ENCODE results near the gene PLEKHA3.

PLEKHA3 gene

DNA sequence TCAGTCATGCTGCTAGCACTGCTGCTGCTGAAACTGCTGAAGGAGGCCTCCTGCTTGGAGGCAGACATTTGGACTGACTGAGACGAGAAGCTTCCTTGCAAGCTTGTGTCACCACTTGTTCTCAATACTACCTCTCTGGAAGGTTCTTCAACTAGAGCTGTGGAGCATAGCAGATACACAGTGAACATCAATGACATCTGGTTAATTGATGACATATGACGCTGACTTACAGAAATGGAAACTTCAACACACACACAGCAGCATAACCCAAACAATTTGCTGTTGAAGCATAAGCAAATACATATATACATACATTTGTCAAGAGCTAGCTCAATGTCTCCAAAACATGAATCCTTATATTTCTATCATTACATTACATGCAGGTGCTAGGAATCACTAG is 47.3 kb downstream of the PLEKHA3 start:
- Histone ChIP-seq H3K4me2 (ENCODE audit: low read depth, low read length, poor library complexity, severe bottlenecking) (no peak overlapping the region), H3K9ac (ENCODE audit: low read depth, low read length, poor library complexity, severe bottlenecking) (no peak overlapping the region), H3F3A (ENCODE audit: low read depth) (no peaks in the 10 kb centered on the region), H3K79me2 (ENCODE audit: insufficient read depth, low read length) (no peaks in the 10 kb centered on the region), H3K4me3 (ENCODE audit: low read length, poor library complexity, severe bottlenecking) (no peak overlapping the region), H3K36me3 (ENCODE audit: insufficient read depth, low read length) (peaks cover 1% of the 10 kb centered on the region; the same call in 1 of the 2 replicates), H3K27me3 (ENCODE audit: insufficient read depth, low read length, poor library complexity, severe bottlenecking) (no peaks in the 10 kb centered on the region), H3K4me1 (ENCODE audit: insufficient read depth, low read length, poor library complexity, severe bottlenecking) (no peaks in the 10 kb centered on the region), H4K20me1 (ENCODE audit: insufficient read depth, low read length, poor library complexity, severe bottlenecking) (no peaks in the 10 kb centered on the region), H2AFZ (ENCODE audit: low read length) (no peak overlapping the region), H3K9me3 (ENCODE audit: insufficient read depth, low read depth, low read length) (no peaks in the 10 kb centered on the region), H3K9me2 (replicated peaks; ENCODE audit: low read depth, low read length) (no peaks in the 10 kb centered on the region)
- no peak for TF ChIP-seq EZH2phosphoT487 (IDR thresholded peaks at IDR 0.05; ENCODE audit: borderline replicate concordance)
- TF ChIP-seq, protein P1, sequence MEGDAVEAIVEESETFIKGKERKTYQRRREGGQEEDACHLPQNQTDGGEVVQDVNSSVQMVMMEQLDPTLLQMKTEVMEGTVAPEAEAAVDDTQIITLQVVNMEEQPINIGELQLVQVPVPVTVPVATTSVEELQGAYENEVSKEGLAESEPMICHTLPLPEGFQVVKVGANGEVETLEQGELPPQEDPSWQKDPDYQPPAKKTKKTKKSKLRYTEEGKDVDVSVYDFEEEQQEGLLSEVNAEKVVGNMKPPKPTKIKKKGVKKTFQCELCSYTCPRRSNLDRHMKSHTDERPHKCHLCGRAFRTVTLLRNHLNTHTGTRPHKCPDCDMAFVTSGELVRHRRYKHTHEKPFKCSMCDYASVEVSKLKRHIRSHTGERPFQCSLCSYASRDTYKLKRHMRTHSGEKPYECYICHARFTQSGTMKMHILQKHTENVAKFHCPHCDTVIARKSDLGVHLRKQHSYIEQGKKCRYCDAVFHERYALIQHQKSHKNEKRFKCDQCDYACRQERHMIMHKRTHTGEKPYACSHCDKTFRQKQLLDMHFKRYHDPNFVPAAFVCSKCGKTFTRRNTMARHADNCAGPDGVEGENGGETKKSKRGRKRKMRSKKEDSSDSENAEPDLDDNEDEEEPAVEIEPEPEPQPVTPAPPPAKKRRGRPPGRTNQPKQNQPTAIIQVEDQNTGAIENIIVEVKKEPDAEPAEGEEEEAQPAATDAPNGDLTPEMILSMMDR (conservative IDR thresholded peaks at IDR 0.05; ENCODE audit: low read length): no peak

DNA sequence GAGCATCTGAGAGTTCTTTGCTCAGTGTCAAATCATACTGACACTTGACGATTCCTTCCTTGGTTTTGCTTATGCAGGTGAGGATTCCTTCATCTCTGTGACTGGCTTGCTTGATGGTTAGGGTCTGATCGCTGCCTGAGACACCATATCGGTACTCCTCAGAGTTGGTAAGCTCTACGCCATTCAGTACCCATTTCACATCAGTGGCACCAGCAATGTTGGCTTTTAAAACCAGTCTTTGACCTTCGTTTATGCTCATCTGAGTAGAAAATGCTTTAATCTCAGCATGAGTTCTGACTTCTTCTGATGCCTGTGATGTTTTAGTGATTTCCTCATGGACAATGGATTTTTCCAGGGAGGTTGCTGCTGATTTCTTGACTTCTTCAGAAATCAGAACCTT is 48.4 kb downstream of the PLEKHA3 start:
- Histone ChIP-seq H3K9me3 (ENCODE audit: insufficient read depth, low read depth, low read length) (no peaks in the 10 kb centered on the region), H3K4me2 (ENCODE audit: low read depth, low read length, poor library complexity, severe bottlenecking) (no peak overlapping the region), H3K9me2 (replicated peaks; ENCODE audit: low read depth, low read length) (no peaks in the 10 kb centered on the region), H3K27me3 (ENCODE audit: insufficient read depth, low read length, poor library complexity, severe bottlenecking) (no peaks in the 10 kb centered on the region), H3K79me2 (ENCODE audit: insufficient read depth, low read length) (no peaks in the 10 kb centered on the region), H3K4me3 (ENCODE audit: low read length, poor library complexity, severe bottlenecking) (no peak overlapping the region), H3K36me3 (ENCODE audit: insufficient read depth, low read length) (no peaks in the 10 kb centered on the region), H3K9ac (ENCODE audit: low read depth, low read length, poor library complexity, severe bottlenecking) (no peak overlapping the region), H3K4me1 (ENCODE audit: insufficient read depth, low read length, poor library complexity, severe bottlenecking) (no peaks in the 10 kb centered on the region), H3F3A (ENCODE audit: low read depth) (no peaks in the 10 kb centered on the region), H4K20me1 (ENCODE audit: insufficient read depth, low read length, poor library complexity, severe bottlenecking) (no peaks in the 10 kb centered on the region), H2AFZ (ENCODE audit: low read length) (no peak overlapping the region)
- TF ChIP-seq, protein P1 (conservative IDR thresholded peaks at IDR 0.05; ENCODE audit: low read length): no peak
- TF ChIP-seq EZH2phosphoT487 (IDR thresholded peaks at IDR 0.05; ENCODE audit: borderline replicate concordance): no peak

DNA sequence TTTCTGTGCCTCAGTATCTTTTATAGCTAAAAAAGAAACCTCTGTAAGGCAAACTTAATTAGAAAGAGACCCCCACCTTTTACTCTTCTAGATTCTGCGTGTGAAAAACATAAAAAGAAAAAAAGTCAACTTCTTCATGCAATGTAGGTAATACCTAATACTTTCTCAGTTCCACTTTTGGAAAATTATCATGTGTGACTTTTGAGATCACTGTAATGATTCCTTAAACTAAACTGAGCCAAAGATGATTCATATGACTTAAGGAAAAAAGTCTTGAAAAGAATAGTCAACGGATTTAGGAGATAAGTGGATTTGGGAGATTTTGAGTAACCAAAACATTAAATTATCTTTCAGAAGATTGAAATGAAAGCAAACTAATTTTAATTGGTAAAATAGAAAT is 48.9 kb downstream of the PLEKHA3 start:
- Histone ChIP-seq H3K4me1 (ENCODE audit: insufficient read depth, low read length, poor library complexity, severe bottlenecking) (no peaks in the 10 kb centered on the region), H3K36me3 (ENCODE audit: insufficient read depth, low read length) (no peaks in the 10 kb centered on the region), H3K9ac (ENCODE audit: low read depth, low read length, poor library complexity, severe bottlenecking) (no peak overlapping the region), H2AFZ (ENCODE audit: low read length) (no peak overlapping the region), H3K27me3 (ENCODE audit: insufficient read depth, low read length, poor library complexity, severe bottlenecking) (no peaks in the 10 kb centered on the region), H3K4me3 (ENCODE audit: low read length, poor library complexity, severe bottlenecking) (no peak overlapping the region), H3K79me2 (ENCODE audit: insufficient read depth, low read length) (no peaks in the 10 kb centered on the region), H3K9me3 (ENCODE audit: insufficient read depth, low read depth, low read length) (no peaks in the 10 kb centered on the region), H4K20me1 (ENCODE audit: insufficient read depth, low read length, poor library complexity, severe bottlenecking) (no peaks in the 10 kb centered on the region), H3K4me2 (ENCODE audit: low read depth, low read length, poor library complexity, severe bottlenecking) (no peak overlapping the region), H3K9me2 (replicated peaks; ENCODE audit: low read depth, low read length) (no peaks in the 10 kb centered on the region), H3F3A (ENCODE audit: low read depth) (no peaks in the 10 kb centered on the region)
- no peak for TF ChIP-seq EZH2phosphoT487 (IDR thresholded peaks at IDR 0.05; ENCODE audit: borderline replicate concordance)
- TF ChIP-seq, protein P1 (conservative IDR thresholded peaks at IDR 0.05; ENCODE audit: low read length): no peak
